ENCODE data around the gene C10orf88. TPM values are rescaled to one million over a fixed set of nuclear protein-coding genes. Genes with fewer than 3 reads are reported as not detected.

The C10orf88 gene
- total and polyA plus RNA-seq, 2 experiments from 2014 or later: 5.6 to 11.1 TPM

DNA sequence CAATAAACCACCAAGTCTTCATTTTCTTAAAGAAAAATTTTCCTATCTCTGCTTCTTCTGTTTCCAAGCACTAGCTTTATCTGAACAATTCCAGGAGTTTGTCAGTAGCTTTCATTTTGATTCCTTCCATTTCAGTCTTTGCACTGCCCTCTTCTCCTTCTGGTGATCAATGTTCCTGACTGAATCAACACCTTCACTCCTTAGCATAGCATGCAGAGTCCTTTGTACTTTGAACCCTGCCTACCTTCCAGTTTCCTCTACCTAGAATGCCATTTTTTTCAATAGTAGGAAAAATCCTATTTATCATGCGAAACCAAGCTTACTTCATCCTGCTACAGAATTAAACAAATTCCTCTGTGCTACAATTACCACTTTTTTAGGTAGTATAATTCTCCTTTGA lies 1.9 kb upstream of the C10orf88 start (continued):
- TF ChIP-seq, protein P1, sequence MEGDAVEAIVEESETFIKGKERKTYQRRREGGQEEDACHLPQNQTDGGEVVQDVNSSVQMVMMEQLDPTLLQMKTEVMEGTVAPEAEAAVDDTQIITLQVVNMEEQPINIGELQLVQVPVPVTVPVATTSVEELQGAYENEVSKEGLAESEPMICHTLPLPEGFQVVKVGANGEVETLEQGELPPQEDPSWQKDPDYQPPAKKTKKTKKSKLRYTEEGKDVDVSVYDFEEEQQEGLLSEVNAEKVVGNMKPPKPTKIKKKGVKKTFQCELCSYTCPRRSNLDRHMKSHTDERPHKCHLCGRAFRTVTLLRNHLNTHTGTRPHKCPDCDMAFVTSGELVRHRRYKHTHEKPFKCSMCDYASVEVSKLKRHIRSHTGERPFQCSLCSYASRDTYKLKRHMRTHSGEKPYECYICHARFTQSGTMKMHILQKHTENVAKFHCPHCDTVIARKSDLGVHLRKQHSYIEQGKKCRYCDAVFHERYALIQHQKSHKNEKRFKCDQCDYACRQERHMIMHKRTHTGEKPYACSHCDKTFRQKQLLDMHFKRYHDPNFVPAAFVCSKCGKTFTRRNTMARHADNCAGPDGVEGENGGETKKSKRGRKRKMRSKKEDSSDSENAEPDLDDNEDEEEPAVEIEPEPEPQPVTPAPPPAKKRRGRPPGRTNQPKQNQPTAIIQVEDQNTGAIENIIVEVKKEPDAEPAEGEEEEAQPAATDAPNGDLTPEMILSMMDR (conservative IDR thresholded peaks at IDR 0.05; ENCODE audit: low read depth in 2 of 2): no peak
- no peak for TF ChIP-seq ZNF114 (CRISPR knock-in tag; IDR thresholded peaks at IDR 0.05)
- TF ChIP-seq, protein P2, sequence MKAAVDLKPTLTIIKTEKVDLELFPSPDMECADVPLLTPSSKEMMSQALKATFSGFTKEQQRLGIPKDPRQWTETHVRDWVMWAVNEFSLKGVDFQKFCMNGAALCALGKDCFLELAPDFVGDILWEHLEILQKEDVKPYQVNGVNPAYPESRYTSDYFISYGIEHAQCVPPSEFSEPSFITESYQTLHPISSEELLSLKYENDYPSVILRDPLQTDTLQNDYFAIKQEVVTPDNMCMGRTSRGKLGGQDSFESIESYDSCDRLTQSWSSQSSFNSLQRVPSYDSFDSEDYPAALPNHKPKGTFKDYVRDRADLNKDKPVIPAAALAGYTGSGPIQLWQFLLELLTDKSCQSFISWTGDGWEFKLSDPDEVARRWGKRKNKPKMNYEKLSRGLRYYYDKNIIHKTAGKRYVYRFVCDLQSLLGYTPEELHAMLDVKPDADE (IDR thresholded peaks at IDR 0.05): no peak

DNA sequence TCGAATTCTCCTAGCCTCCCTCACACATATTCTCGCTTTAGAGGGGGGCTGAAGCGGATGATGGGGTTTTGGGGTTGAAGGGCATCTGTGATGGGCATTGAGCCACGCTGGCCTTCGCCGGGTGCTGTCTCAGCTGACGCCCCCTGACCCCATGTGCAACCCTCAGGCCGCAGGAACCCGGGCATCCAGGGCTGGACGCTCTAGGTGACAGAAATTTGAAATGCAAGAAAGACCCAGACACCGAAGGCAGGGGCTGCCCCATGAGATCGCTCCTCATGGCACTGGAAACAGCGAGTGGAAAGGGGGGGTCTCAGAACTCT lies 664 bp upstream of the C10orf88 start:
- no peaks in the 10 kb centered on the region; the same call in 1 of the 2 replicates for H3K36me3 ChIP-seq (ENCODE audit: insufficient read depth)
- no peak for ATAC-seq
- no peaks in the 10 kb centered on the region; the same call in 1 of the 2 replicates for H3K79me2 ChIP-seq (replicated peaks; ENCODE audit: insufficient read depth)
- peaks cover 30% of the 10 kb centered on the region for H3K27me3 ChIP-seq (ENCODE audit: insufficient read depth)
- H3K4me1 ChIP-seq (ENCODE audit: insufficient read depth): peaks cover 4% of the 10 kb centered on the region; the same call in 1 of the 2 replicates
- peaks cover 12% of the 10 kb centered on the region for H3K9me2 ChIP-seq (ENCODE audit: insufficient read depth)
- TF ChIP-seq, protein P2 (IDR thresholded peaks at IDR 0.05): no peak
- no peak for TF ChIP-seq CREB1 (CRISPR knock-in tag; IDR thresholded peaks at IDR 0.05; ENCODE audit: low read depth)
- TF ChIP-seq, protein P1 (conservative IDR thresholded peaks at IDR 0.05; ENCODE audit: low read depth in 2 of 2): no peak
- no peak for TF ChIP-seq JUNB (IDR thresholded peaks at IDR 0.05; ENCODE audit: unreplicated experiment)
- H3K9me3 Mint-ChIP-seq: peaks cover 18% of the 10 kb centered on the region; the same call in 2 of the 3 replicates
- H3K27ac Mint-ChIP-seq: no peak overlapping the region
- H3K27me3 Mint-ChIP-seq (ENCODE audit: insufficient read depth, low read depth, poor library complexity): peaks cover 34% of the 10 kb centered on the region
- H3K4me3 ChIP-seq: peak overlapping the region; percentile 86; the same call in 1 of the 2 replicates
- DNase-seq (ENCODE audit: low spot score): no peak
- peak overlapping the region; percentile 99 for H2AFZ ChIP-seq
- peak overlapping the region; percentile 76 for H3K4me3 Mint-ChIP-seq
- peaks cover 2% of the 10 kb centered on the region; the same call in 1 of the 2 replicates for H4K20me1 ChIP-seq (replicated peaks; ENCODE audit: insufficient read depth)
- peaks cover 7% of the 10 kb centered on the region for H3K36me3 Mint-ChIP-seq (ENCODE audit: low read depth)
- 0 out of 2 replicates have a peak, but pooled peaks cover 2% of the 10 kb centered on the region for H3F3A ChIP-seq (replicated peaks; ENCODE audit: low read depth)
- peaks cover 9% of the 10 kb centered on the region for H3K4me1 Mint-ChIP-seq
- peak overlapping the region; percentile 55; the same call in 1 of the 2 replicates for H3K4me2 ChIP-seq
- no peak overlapping the region for H3K27ac ChIP-seq (ENCODE audit: low read depth)

DNA sequence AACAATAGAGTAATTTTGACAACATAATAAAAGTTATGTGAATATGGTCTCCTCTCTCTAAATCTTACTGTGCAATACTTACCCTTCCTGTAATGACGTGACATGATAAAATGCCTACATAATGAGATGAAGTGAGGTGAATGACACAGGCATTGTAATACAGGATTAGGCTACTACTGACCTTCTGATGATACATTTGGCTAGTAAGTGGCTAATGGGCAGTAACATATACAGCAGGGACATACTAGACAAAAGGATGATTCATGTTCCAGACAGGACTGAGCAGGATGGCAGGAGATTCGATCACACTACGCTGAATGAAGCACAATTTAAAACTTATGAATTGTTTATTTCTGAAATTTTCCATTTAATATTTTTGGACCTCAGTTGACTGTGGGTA lies 4.7 kb downstream of the C10orf88 start:
- Histone ChIP-seq H4K20me1 (replicated peaks; ENCODE audit: insufficient read depth) (peaks cover 7% of the 10 kb centered on the region; the same call in 1 of the 2 replicates), H3K27me3 (ENCODE audit: insufficient read depth) (no peaks in the 10 kb centered on the region), H3K36me3 (ENCODE audit: insufficient read depth) (no peaks in the 10 kb centered on the region; the same call in 1 of the 2 replicates), H2AFZ (no peak overlapping the region), H3K27ac (ENCODE audit: low read depth) (no peak overlapping the region), H3K4me3 (no peak overlapping the region), H3K4me2 (no peak overlapping the region), H3F3A (replicated peaks; ENCODE audit: low read depth) (0 out of 2 replicates have a peak, but pooled peaks cover 2% of the 10 kb centered on the region), H3K79me2 (replicated peaks; ENCODE audit: insufficient read depth) (no peaks in the 10 kb centered on the region; the same call in 1 of the 2 replicates), H3K9me2 (ENCODE audit: insufficient read depth) (no peaks in the 10 kb centered on the region), H3K4me1 (ENCODE audit: insufficient read depth) (peaks cover 4% of the 10 kb centered on the region; the same call in 1 of the 2 replicates)
- DNase-seq (ENCODE audit: low spot score) (no peak), ATAC-seq (no peak)
- Mint-ChIP-seq H3K9me3 (peaks cover 3% of the 10 kb centered on the region; the same call in 2 of the 3 replicates), H3K27ac (no peak overlapping the region), H3K4me3 (no peak overlapping the region), H3K4me1 (peaks cover 9% of the 10 kb centered on the region), H3K36me3 (ENCODE audit: low read depth) (peaks cover 14% of the 10 kb centered on the region), H3K27me3 (ENCODE audit: insufficient read depth, low read depth, poor library complexity) (peaks cover 13% of the 10 kb centered on the region)
- TF ChIP-seq CREB1 (CRISPR knock-in tag; IDR thresholded peaks at IDR 0.05; ENCODE audit: low read depth): no peak
- no peak for TF ChIP-seq EZH2phosphoT487 (IDR thresholded peaks at IDR 0.05; ENCODE audit: unreplicated experiment)
- TF ChIP-seq STAT1 (IDR thresholded peaks at IDR 0.05; ENCODE audit: unreplicated experiment): no peak
- no peak for TF ChIP-seq NANOG (IDR thresholded peaks at IDR 0.05; ENCODE audit: borderline replicate concordance)
- no peak for TF ChIP-seq EZH2 (IDR thresholded peaks at IDR 0.05; ENCODE audit: low read depth, unreplicated experiment)
- no peak for TF ChIP-seq ZNF331 (CRISPR knock-in tag; IDR thresholded peaks at IDR 0.05; ENCODE audit: low read depth)
- TF ChIP-seq, protein P3, sequence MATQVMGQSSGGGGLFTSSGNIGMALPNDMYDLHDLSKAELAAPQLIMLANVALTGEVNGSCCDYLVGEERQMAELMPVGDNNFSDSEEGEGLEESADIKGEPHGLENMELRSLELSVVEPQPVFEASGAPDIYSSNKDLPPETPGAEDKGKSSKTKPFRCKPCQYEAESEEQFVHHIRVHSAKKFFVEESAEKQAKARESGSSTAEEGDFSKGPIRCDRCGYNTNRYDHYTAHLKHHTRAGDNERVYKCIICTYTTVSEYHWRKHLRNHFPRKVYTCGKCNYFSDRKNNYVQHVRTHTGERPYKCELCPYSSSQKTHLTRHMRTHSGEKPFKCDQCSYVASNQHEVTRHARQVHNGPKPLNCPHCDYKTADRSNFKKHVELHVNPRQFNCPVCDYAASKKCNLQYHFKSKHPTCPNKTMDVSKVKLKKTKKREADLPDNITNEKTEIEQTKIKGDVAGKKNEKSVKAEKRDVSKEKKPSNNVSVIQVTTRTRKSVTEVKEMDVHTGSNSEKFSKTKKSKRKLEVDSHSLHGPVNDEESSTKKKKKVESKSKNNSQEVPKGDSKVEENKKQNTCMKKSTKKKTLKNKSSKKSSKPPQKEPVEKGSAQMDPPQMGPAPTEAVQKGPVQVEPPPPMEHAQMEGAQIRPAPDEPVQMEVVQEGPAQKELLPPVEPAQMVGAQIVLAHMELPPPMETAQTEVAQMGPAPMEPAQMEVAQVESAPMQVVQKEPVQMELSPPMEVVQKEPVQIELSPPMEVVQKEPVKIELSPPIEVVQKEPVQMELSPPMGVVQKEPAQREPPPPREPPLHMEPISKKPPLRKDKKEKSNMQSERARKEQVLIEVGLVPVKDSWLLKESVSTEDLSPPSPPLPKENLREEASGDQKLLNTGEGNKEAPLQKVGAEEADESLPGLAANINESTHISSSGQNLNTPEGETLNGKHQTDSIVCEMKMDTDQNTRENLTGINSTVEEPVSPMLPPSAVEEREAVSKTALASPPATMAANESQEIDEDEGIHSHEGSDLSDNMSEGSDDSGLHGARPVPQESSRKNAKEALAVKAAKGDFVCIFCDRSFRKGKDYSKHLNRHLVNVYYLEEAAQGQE (IDR thresholded peaks at IDR 0.05; ENCODE audit: unreplicated experiment): no peak
